Measurements from ENCODE around the gene BTAF1.
"Not testable (repeated sequence)": the region's sequence is repeated elsewhere in the genome, so short reads cannot be mapped to it uniquely, and the experiment has no call there.

BTAF1 gene

GRCh38 chr10:91923371-91924211 is at the start of gene BTAF1:
BTAF1 (plus strand) TSS chr10:91923770; CDS start chr10:91924077, 307 bp downstream.
- peak; percentile 90 for DNase-seq

GRCh38 chr10:91875156-91875555 is 48.4 kb upstream of the BTAF1 start:
- DNase-seq = no peak

- no peak for DNase-seq
These were observed 47.8 kb upstream of the BTAF1 start for GRCh38 chr10:91875779-91876178.

- no peak for DNase-seq
These were observed 43.9 kb upstream of the BTAF1 start for GRCh38 chr10:91879515-91880170.

- no peak for DNase-seq
These were observed 43.3 kb upstream of the BTAF1 start for GRCh38 chr10:91880310-91880709.

- no peak for DNase-seq
These were observed 39.8 kb upstream of the BTAF1 start for GRCh38 chr10:91883549-91884444.

- no peak for DNase-seq
These were observed 39.0 kb upstream of the BTAF1 start for GRCh38 chr10:91884536-91884935.

GRCh38 chr10:91885362-91886079 is 38.0 kb upstream of the BTAF1 start:
- DNase-seq = no peak

GRCh38 chr10:91886954-91887271 is 36.7 kb upstream of the BTAF1 start:
- no peak for DNase-seq

GRCh38 chr10:91887272-91888076 is 36.1 kb upstream of the BTAF1 start:
- no peak for DNase-seq

- no peak for DNase-seq
These were observed 32.2 kb upstream of the BTAF1 start for GRCh38 chr10:91891125-91892001.

GRCh38 chr10:91893051-91893450 is 30.5 kb upstream of the BTAF1 start:
- DNase-seq = no peak

- not testable (repeated sequence) for DNase-seq
These were observed 29.3 kb upstream of the BTAF1 start for GRCh38 chr10:91894261-91894685.

- DNase-seq = no peak
These were observed 27.3 kb upstream of the BTAF1 start for GRCh38 chr10:91896212-91896756.

- DNase-seq = no peak
These were observed 26.1 kb upstream of the BTAF1 start for GRCh38 chr10:91897421-91897820.

- DNase-seq = peak; percentile 26
These were observed 21.5 kb upstream of the BTAF1 start for GRCh38 chr10:91901784-91902677.

- DNase-seq = no peak
These were observed 16.5 kb upstream of the BTAF1 start for GRCh38 chr10:91907033-91907594.

- no peak for DNase-seq
These were observed 15.6 kb upstream of the BTAF1 start for GRCh38 chr10:91907914-91908336.

Data from activated CD4-positive, alpha-beta T cell treated with anti-CD3 and anti-CD28 coated beads for 1 hour (primary cell).